Muscle layer of duodenum (tissue), 2 donors: ENCODE measurements around the gene C6orf132.
"Not testable (repeated sequence)": the region's sequence is repeated elsewhere in the genome, so short reads cannot be mapped to it uniquely, and the experiment has no call there.

ENCODE experiments used
- H3K27ac ChIP-seq: one replicate; pipeline ENCODE4 v1.7.0; 2013; ENCODE audit warnings: mild to moderate bottlenecking, low read length
- H3K27me3 ChIP-seq: one replicate; pipeline ENCODE4 v1.7.0; 2013; ENCODE audit warnings: low read depth, mild to moderate bottlenecking, control low read depth, low read length
- H3K36me3 ChIP-seq, 2 donors: one replicate each; pipeline ENCODE4 v1.7.0; 2013; ENCODE audit warnings: low read length in 2 of 2, control low read depth in 1 of 2, mild to moderate bottlenecking in 1 of 2; ENCODE audit not compliant: insufficient read depth in 2 of 2, control insufficient read depth in 1 of 2
- H3K4me1 ChIP-seq, 2 donors: one replicate each; pipeline ENCODE4 v1.7.0; 2013; ENCODE audit warnings: low read length in 2 of 2, mild to moderate bottlenecking in 2 of 2, control low read depth in 1 of 2, moderate library complexity in 1 of 2; ENCODE audit not compliant: insufficient read depth in 2 of 2, control insufficient read depth in 1 of 2
- H3K4me3 ChIP-seq, 2 donors: one replicate each; pipeline ENCODE4 v1.7.0; 2013; ENCODE audit warnings: low read length in 2 of 2, low read depth in 1 of 2, mild to moderate bottlenecking in 1 of 2
- H3K9me3 ChIP-seq, 2 donors: one replicate each; pipeline ENCODE4 v1.7.0; 2013; ENCODE audit warnings: low read length in 2 of 2, control low read depth in 1 of 2, mild to moderate bottlenecking in 1 of 2; ENCODE audit not compliant: control insufficient read depth in 1 of 2
- donor health status: healthy.

C6orf132 gene

DNA sequence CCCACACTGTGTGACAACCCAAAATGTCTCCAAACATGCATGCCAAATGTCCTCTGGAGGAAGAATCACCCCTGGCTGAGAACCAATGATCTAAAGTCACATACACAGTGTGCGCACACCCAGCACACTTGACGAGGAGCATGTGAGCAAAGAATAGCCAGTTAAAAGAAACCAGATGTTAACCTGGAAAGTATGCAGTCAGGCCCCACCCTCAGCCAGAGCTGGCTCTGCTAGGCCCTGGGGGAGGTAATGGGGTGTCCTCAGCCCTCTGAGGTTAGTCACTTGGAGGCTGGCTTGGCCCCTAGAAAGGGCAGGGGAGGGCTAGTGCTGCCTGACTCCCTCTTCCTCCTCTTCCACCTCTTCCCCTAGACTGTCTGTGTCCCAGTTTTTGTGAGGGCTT is 15.6 kb upstream of the C6orf132 start:
- Histone ChIP-seq H3K4me3 (no peak overlapping the region), H3K36me3 (no peaks in the 10 kb centered on the region), H3K27me3 (no peaks in the 10 kb centered on the region), H3K27ac (no peak overlapping the region), H3K9me3 (no peaks in the 10 kb centered on the region), H3K4me1 (peaks cover 0 to 5% of the 10 kb centered on the region in 2 donors)

DNA sequence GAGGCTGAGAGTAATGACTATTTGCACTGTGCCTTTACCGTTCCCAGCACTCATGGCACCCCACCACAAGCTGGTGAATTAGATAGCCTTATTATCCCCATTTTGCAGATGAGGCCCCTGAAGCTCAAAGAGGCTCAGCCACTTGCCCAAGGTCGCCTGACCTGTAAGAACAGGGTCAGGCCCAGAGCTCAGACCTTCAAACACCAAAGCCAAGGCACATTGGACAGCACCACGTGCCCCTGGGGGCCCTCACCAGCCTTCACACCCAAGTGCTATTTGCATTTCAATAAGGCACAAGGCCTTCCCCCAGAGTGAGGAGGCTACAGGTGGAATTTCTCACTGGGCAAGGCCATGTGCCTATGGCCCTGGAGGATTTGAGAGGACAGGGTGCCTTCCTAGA is 14.2 kb upstream of the C6orf132 start:
- Histone ChIP-seq H3K4me3 (no peak overlapping the region), H3K27ac (no peak overlapping the region), H3K27me3 (no peaks in the 10 kb centered on the region), H3K9me3 (no peaks in the 10 kb centered on the region), H3K36me3 (no peaks in the 10 kb centered on the region), H3K4me1 (peaks cover 0 to 5% of the 10 kb centered on the region in 2 donors)

DNA sequence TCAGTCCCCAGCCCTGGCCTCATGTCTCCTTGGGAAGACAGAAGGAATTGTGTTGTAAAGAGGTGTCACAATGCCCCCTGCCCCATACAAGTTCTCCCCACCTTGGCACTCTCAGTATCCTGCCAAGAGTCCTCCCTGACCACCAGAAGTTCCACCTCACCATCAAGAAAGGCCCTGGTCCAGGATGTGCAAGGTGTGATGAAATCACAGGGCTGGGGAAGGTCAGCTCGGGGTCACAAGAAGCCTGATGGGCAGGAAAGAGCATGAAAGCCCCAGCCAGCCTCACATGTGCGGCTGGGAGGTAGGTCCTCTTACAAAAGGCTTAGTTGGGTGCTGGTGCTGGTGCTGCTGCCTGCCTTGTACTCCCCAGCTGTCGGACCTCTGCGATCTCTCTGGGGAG is 12.9 kb upstream of the C6orf132 start:
- H3K9me3 ChIP-seq, result no peaks in the 10 kb centered on the region
- no peaks in the 10 kb centered on the region for H3K36me3 ChIP-seq
- H3K27ac ChIP-seq, result no peak overlapping the region
- H3K27me3 ChIP-seq, result no peaks in the 10 kb centered on the region
- H3K4me3 ChIP-seq, result no peak overlapping the region
- peaks cover 0 to 5% of the 10 kb centered on the region in 2 donors for H3K4me1 ChIP-seq

DNA sequence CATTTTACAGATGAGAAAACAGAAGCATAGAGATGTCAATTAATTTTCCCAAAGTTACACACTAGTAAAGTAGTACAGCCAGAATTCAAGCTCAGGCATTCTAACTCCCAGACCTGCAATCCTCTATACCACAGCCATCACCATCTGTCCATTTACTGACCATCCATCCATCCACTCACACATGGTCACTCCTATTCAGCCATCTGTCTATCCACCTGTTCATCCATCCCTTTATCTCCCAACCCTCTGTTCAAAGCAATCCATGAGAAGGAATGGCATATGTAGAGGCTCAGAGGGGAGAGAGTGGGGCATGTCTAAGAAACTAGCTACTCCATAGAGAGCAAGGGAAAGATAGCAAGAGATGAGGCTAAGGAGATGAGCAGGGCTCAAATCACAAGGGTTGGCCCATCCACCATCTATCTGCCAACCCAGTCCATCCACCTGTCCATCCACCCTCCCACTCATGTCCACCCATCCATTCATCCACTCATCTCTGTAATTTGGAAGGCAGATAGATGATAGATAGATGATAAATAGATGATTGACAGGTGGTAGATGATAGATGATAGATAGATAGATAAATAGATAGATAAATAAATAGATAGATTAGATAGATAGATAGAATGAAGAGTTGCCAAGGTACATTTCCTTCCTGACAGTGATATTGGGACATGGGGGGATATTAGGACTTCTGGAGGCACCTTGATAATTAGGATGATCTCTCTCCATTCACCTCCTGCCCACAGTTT is 12.2 kb upstream of the C6orf132 start:
- Histone ChIP-seq H3K36me3 (no peaks in the 10 kb centered on the region), H3K4me1 (peaks cover 0 to 5% of the 10 kb centered on the region in 2 donors), H3K9me3 (no peaks in the 10 kb centered on the region), H3K27ac (no peak overlapping the region), H3K4me3 (no peak overlapping the region), H3K27me3 (no peaks in the 10 kb centered on the region)

DNA sequence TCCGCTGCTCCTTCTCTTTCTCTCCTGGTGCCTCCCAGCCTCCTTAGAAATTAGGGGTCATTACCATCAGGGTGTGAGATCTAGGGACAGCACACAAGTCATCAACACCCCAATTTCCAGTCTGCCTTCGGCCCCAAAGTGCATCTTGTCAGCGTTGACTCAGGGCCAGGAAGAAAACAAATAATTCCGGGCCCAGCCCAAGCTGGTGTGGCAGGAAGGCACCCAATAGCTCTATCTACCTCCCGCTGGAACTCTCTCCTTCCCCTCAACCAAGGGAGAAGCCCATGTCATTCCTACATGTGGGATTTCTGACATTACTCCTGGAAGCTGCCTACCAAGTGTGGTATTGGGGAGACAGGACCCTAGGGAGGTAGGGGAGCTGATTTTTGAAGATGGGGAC is 11.5 kb upstream of the C6orf132 start:
- Histone ChIP-seq H3K4me1 (peaks cover 0 to 5% of the 10 kb centered on the region in 2 donors), H3K4me3 (no peak overlapping the region), H3K9me3 (no peaks in the 10 kb centered on the region), H3K27me3 (no peaks in the 10 kb centered on the region), H3K36me3 (no peaks in the 10 kb centered on the region), H3K27ac (no peak overlapping the region)

DNA sequence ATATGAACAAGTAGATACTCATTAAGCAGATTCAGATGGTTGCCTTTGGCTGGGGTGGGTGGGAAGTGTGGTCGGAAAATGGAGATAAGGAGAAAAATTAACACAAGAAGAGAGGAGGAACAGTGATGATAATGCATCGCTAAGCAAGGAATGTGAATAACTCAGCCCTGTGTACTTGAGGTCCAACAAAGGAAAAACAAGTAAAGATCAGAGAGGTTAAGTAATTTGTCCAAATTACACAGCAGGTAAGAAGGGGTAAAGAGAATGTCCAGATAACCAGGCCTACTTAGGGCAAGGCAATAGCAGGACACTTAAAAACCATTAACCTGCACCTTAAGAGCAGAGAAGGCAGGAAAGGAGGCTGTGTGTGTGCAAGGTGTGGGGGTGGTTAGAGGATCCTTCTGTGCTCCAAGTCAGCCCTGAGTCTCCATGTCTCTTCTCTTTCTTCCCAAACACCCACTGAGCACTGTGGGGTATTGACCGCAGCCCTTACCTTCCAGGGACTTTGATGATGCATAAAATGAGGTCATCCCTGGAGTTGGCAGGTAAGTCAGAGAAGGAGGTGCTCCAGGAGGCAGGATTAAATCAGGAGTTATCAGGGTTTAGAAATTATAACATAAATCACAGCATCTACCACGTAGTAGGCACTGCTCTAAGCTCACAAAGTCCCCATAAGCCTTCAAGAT is 10.3 kb upstream of the C6orf132 start:
- not testable (repeated sequence) for H3K36me3 ChIP-seq, H3K4me3 ChIP-seq, H3K27ac ChIP-seq, H3K9me3 ChIP-seq, H3K27me3 ChIP-seq, H3K4me1 ChIP-seq

DNA sequence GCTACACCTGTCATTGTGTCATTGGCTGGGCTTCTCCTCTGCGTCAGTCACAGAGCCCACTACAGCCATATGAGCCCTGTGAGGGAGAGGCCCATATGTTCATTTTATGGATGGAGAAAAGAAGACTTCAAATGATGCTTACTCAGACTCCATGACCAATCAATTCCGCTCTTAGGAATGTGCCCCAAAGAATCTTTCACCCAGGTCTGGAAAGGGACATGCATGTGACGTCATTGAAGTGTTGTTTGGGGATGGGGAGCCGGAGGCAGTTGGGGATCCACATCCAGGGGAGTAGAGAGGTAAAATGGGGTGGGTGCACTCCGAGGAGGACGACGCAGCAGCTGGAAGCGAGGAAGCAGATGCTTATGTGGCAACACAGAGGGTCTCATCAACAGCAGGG is 9.6 kb upstream of the C6orf132 start:
- Histone ChIP-seq H3K36me3 (no peaks in the 10 kb centered on the region), H3K27ac (no peak overlapping the region), H3K9me3 (no peaks in the 10 kb centered on the region), H3K27me3 (no peaks in the 10 kb centered on the region), H3K4me1 (no peaks in the 10 kb centered on the region), H3K4me3 (no peak overlapping the region)

DNA sequence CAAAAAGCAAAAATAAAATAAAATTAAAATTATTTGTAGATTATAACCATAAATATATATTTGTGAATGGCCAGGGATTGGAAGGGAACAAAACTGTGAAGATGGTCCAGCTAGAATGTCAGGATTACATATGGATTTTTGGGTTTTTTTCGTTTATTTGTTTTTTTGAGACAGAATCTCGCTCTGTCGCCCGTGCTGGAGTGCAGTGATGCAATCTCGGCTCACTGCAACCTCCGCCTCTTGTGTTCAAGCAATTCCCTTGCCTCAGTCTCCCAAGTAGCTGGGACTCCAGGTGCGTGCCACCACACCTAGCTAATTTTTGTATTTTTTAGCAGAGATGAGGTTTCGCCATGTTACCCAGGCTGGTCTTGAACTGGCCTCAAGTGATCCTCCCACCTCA is 7.8 kb upstream of the C6orf132 start:
- Histone ChIP-seq H3K27ac (no peak overlapping the region), H3K27me3 (no peaks in the 10 kb centered on the region), H3K36me3 (no peaks in the 10 kb centered on the region), H3K4me3 (no peak overlapping the region), H3K9me3 (no peaks in the 10 kb centered on the region), H3K4me1 (no peaks in the 10 kb centered on the region)

DNA sequence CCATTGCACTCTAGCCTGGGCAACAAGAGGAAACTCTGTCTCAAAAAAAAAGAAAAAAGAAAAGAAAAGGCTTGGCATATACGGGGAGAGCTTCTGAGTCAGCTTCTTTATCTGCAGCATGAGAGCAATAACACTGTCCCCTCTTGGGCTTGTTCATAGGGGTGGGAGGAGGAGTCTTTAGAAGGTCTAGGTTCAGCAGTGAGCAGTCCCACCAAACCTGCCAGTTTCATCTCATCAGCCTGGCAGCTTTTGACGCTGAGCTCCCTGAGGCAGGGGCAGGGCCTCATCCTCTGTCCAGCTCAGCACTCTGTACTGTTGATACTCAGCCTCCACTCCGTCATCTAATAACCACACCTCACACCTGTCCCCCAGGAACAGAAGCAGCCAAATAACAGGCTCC is 5.6 kb upstream of the C6orf132 start:
- no peaks in the 10 kb centered on the region for H3K9me3 ChIP-seq
- no peaks in the 10 kb centered on the region for H3K36me3 ChIP-seq
- H3K4me3 ChIP-seq, result no peak overlapping the region
- no peak overlapping the region for H3K27ac ChIP-seq
- H3K4me1 ChIP-seq, result no peaks in the 10 kb centered on the region
- H3K27me3 ChIP-seq, result no peaks in the 10 kb centered on the region

DNA sequence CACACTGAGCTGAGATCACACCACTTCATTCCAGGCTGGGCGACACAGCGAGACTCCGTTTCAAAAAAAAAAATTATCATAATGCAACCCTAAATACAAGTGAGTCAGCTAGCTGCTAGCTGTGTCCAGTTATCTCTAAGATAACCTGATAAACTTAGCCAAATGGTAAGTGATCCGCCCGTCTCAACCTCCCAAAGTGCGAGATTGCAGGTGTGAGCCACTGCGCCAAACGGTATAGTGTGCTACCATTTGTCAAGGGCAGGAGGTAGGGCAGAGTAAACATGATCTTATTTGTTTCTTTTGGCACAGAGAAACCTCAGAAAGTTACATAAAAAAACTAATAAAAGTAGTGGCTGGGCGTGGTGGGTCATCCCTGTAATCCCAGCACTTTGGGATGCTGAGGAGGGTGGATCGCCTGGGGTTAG is 4.7 kb upstream of the C6orf132 start:
- no peaks in the 10 kb centered on the region for H3K9me3 ChIP-seq
- peaks cover 0 to 4% of the 10 kb centered on the region in 2 donors for H3K4me1 ChIP-seq
- H3K4me3 ChIP-seq, result no peak overlapping the region
- H3K36me3 ChIP-seq, result no peaks in the 10 kb centered on the region
- no peaks in the 10 kb centered on the region for H3K27me3 ChIP-seq
- H3K27ac ChIP-seq, result no peak overlapping the region

DNA sequence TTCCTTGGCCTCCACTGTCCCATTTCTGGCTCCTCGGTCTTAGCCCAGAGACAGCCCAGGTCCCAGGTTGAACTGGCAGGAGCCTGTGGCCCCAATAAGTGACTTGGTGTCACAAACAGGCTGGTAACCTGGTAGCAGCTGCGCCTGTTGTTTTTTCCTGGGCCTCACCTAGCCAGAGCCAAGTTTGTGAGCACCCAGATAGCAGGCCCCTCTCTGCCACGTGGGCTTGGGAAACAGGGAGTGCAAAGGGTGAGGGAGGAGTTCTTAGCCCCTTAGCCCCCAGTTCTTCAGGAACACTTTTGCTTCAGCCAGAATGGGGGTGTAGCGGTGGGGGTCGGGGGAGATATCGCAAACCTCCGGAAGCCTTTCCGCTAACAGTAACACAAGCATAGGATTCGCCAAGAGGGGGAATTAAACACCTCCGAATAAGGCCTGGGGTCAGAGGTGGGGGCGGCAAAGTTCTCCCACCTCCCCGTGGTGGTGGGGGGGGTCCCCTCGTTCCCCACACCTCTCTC is 760 bp downstream of the C6orf132 start:
- Histone ChIP-seq H3K4me3 (peak overlapping the region; percentile 55 to 63), H3K9me3 (no peaks in the 10 kb centered on the region), H3K36me3 (no peaks in the 10 kb centered on the region), H3K27me3 (no peaks in the 10 kb centered on the region), H3K4me1 (peaks cover 0 to 5% of the 10 kb centered on the region in 2 donors), H3K27ac (peak overlapping the region; percentile 88)
